NCI-H460 (cell line): ENCODE results near the gene PRR14. TPM values are rescaled to one million over a fixed set of nuclear protein-coding genes. Genes with fewer than 3 reads are reported as not detected.
"Not testable (repeated sequence)": the region's sequence is repeated elsewhere in the genome, so short reads cannot be mapped to it uniquely, and the experiment has no call there.

Experiments
- DNase-seq: peaks from one replicate; pipeline ENCODE4 v3.0.0-alpha.2; 2016; ENCODE audit warnings: low read depth; ENCODE audit errors: extremely low read depth
- total RNA-seq: library from RNA; depleted of rRNA; stranded (reverse); fragments of >200 nt; shearing (Covaris generic); gene quantifications from 2 replicates; pipeline ENCODE4 v1.2.3, GENCODE V29; 2014

Gene PRR14
- total RNA-seq, 1 experiment from 2014 or later: 15.7 TPM

- DNase-seq: no peak
Observed at GRCh38 chr16:30677931-30678585, 27.3 kb downstream of the PRR14 start.

- DNase-seq: no peak
Observed at GRCh38 chr16:30678586-30678970, 27.8 kb downstream of the PRR14 start.

GRCh38 chr16:30680326-30680725, 29.6 kb downstream of the PRR14 start:
- no peak for DNase-seq

GRCh38 chr16:30688701-30689100, 37.9 kb downstream of the PRR14 start:
- DNase-seq: no peak

GRCh38 chr16:30691907-30692306, 41.1 kb downstream of the PRR14 start:
- no peak for DNase-seq

- DNase-seq: no peak
Observed at GRCh38 chr16:30692396-30693064, 41.8 kb downstream of the PRR14 start.

- no peak for DNase-seq
Observed at GRCh38 chr16:30694926-30695693, 44.4 kb downstream of the PRR14 start.

DNA sequence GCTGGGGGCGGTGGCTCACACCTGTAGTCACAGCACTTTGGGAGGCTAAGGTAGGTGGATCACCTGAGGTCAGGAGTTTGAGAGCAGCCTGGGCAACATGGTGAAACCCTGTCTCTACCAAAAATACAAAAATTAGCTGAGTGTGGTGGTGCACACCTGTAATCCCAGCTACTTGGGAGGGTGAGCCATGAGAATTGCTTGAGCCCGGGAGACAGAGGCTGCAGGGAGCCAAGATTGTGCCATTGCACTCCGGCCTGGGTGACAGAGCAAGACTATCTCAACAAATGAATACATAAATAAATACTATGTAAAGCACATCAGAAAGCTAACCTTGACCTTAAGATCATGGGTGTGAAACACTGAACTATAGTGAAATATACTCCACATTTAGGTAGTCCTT, 45.9 kb downstream of the PRR14 start:
- DNase-seq: not testable (repeated sequence)

DNA sequence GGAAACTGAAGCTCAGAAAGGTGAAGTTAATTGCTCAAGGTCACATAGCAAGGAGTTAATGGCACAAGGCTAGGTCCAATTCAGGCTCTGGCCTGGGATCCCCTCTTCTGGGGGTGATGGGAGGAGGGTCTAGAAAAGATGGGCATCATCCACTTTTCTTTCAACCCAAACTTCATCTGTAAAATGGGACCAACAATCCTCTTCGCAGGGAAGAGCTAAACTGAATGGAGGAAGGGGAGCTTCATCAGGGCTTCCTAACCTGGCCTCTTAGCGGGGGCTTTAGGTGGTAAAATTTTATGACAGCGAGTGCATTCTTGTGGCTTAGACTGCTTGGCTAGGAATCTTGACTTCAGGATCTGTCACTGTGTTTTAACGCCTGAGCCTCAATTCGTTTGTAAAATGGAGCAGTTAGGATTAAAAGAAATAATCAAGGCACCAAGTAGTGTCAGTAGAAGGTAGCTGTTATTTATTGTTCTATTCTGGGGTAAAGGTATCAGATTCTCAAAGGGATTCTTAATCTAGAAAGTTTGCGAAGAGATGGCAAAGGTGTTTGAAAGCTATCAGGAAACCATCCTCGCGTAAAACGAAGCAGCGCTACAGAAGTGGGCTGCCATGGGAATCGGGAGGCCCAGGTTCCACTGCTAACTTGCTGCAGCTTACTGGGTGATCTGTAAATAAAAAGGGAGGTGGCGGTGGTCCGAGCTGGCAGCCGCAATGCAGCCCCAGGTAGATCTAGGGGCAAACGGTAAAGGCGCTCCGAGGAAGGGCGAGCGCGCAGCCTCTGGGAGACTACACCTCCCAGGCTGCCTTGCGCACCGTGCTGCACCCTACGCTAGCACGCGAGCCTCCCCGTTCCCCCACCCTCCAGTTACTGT, 46.7 kb downstream of the PRR14 start:
- no peak for DNase-seq

GRCh38 chr16:30698139-30698815, 47.5 kb downstream of the PRR14 start:
- peak; percentile 96 for DNase-seq

- peak; percentile 82 for DNase-seq
Observed at GRCh38 chr16:30698816-30699614, 48.3 kb downstream of the PRR14 start, which contains the start of gene SRCAP. Gene SRCAP (plus strand): TSS chr16:30699171. CDS start chr16:30700825, 1,654 bp downstream.

DNA sequence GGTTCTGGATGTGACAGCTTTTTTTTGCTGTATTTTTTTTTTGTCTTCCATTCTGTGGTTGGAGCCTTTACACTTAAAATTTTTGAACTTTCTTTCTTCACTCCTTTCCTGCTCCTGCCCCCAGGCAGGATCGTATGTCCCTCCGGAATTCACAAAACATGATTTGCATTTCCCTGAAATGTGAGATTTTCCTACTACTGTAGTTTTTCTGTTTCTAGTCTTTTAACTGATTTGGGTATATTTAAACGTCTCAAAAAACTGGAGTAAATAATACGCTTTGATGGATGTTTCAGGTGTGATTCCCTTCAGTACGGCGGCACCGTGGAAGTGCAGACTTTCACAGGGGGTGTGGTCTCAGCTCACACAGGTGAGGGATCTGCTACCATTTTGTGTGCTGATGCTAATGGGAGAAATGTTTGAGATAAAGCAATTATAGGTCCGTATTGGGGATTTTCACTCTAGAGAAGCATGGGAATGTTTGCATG, 48.9 kb downstream of the PRR14 start:
- no peak for DNase-seq

DNA sequence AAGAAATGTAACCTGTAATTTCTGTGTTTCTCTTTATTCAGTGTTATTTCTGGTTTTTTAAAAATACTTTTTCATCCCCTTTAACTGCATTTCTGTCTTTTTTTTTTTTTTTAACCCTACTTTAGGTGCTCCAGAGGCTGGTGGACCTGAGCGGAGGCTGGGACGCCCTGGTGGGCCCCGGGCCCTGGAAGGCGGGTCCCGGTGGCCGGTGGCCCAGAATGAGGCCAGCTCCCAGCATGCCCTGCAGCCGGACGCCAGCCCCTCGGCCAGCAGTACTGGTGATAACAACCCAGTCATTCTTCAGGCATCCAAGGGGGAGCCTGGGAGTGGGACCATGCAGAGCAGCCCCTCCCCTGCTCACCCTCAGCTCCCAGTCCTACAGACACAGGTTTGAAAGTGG, 49.7 kb downstream of the PRR14 start:
- DNase-seq: no peak

GRCh38 chr16:30700971-30701370, 50.2 kb downstream of the PRR14 start:
- DNase-seq: no peak

GRCh38 chr16:30703071-30703470, 52.3 kb downstream of the PRR14 start:
- DNase-seq: not testable (repeated sequence)

GRCh38 chr16:30703971-30704370, 53.2 kb downstream of the PRR14 start:
- DNase-seq: no peak
